Measurements from ENCODE around the gene DOK4. TPM values are rescaled to one million over a fixed set of nuclear protein-coding genes. Genes with fewer than 3 reads are reported as not detected.

Gene DOK4
- total RNA-seq, 1 experiment from 2014 or later: 23.0 TPM

DNA sequence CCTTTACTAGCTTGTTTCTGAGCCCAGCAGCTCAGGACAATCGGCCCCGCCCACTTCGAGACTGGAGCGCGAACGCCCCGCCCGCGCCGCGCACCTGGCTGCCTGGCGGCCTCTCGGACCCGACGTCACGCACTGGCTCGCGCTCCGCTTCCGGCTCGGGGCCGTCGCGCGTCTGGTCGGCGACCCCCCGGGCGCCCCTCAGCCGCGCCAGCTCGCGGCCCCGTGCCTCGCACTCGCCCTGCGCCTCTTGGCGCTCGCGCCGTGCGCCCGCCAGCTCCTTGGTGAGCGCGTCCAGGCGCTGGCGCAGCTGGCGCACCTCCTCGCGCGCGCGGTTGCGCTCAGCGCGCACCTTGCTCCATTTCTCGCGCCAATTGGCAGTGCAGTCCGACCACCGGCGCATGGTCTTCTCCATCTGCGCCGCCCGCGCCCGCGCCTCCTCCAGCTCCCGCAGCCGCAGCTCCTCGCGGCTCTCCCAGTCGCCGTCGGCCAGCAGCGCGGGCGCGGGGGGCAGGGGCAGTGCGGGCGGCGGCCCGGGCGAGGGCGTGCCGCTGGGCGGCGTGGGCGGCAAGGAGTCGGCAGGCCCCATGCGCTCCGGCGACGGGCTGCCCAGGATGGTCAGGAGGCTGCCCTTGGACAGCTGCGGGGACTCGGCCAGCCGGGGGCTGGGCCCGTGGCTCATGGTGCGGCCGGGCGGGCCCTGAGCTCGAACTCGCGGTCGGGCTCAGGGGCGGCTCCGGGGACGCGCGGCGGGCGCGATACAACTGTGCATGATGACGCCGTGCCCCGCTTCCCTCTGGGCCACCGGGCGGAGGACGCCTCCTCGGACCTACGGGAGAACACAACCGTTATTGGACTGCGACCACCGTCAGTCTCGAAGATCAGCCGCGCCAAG lies 42.5 kb upstream of the DOK4 start:
- H3K4me1 Mint-ChIP-seq (ENCODE audit: low read depth, unreplicated experiment): peaks cover 52% of the 10 kb centered on the region
- no peaks in the 10 kb centered on the region for H3K36me3 Mint-ChIP-seq (ENCODE audit: insufficient read depth, unreplicated experiment)
- intact Hi-C loops (cut with micrococcal nuclease; ENCODE audit: unreplicated experiment): no loop called here
- H3K4me3 Mint-ChIP-seq (ENCODE audit: low read depth, unreplicated experiment): peak overlapping the region; percentile 35
- H3K27ac Mint-ChIP-seq (ENCODE audit: unreplicated experiment): no peak overlapping the region
- peaks cover 33% of the 10 kb centered on the region for H3K27me3 Mint-ChIP-seq (ENCODE audit: unreplicated experiment)
- DNase-seq: peak; percentile 70
- TF ChIP-seq, protein P1, sequence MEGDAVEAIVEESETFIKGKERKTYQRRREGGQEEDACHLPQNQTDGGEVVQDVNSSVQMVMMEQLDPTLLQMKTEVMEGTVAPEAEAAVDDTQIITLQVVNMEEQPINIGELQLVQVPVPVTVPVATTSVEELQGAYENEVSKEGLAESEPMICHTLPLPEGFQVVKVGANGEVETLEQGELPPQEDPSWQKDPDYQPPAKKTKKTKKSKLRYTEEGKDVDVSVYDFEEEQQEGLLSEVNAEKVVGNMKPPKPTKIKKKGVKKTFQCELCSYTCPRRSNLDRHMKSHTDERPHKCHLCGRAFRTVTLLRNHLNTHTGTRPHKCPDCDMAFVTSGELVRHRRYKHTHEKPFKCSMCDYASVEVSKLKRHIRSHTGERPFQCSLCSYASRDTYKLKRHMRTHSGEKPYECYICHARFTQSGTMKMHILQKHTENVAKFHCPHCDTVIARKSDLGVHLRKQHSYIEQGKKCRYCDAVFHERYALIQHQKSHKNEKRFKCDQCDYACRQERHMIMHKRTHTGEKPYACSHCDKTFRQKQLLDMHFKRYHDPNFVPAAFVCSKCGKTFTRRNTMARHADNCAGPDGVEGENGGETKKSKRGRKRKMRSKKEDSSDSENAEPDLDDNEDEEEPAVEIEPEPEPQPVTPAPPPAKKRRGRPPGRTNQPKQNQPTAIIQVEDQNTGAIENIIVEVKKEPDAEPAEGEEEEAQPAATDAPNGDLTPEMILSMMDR (IDR thresholded peaks at IDR 0.05; ENCODE audit: unreplicated experiment): no peak
- CTCF ChIA-PET: interaction anchor here (0.9 to 1.4 kb wide), 2 partner anchors 41 to 82 kb away, joined by 3 to 4 read pairs; partner anchors contain the start of genes CIAPIN1 and COQ9
- no TSS peak for BruUV-seq (replicated peaks)
- no peaks in the 10 kb centered on the region for H3K9me3 Mint-ChIP-seq (ENCODE audit: low read depth, unreplicated experiment)

DNA sequence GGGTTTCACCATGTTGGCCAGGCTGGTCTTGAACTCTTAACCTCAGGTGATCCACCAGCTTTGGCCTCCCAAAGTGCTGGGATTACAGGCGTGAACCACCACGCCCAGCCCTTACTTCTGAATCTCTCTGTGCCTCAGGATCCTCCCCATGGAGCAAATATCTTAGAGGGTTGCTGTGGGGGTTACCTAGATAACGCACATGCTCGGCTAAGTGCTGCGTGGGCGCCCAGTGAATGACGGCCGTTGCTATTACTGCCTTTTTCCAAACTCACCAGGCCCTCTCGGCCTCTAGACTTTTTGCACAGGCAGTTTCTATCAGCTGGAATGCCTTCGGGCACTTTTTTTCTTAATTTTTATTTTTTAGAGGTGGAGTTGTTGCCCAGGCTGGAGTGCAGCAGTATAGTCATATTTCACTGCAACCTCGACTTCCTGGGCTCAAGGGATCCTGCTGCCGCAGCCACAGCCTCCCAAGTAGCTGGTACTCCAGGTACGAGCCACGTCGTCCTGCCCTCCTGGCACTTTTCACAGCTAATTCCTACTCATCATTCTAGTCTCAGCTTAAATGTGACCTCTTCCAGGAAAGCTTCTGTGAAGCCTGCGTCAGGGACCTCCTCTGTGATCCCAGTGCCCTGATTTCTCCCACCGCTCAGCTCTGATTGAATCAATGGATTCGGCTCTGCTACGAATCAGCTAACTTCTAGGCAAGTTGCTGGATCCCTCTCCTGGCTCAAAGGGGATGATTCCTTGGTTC lies 41.5 kb upstream of the DOK4 start:
- Mint-ChIP-seq H3K4me1 (ENCODE audit: low read depth, unreplicated experiment) (peaks cover 44% of the 10 kb centered on the region), H3K9me3 (ENCODE audit: low read depth, unreplicated experiment) (no peaks in the 10 kb centered on the region), H3K27ac (ENCODE audit: unreplicated experiment) (no peak overlapping the region), H3K36me3 (ENCODE audit: insufficient read depth, unreplicated experiment) (no peaks in the 10 kb centered on the region), H3K4me3 (ENCODE audit: low read depth, unreplicated experiment) (peak overlapping the region; percentile 35), H3K27me3 (ENCODE audit: unreplicated experiment) (peaks cover 33% of the 10 kb centered on the region)
- DNase-seq: no peak
- TF ChIP-seq, protein P1 (IDR thresholded peaks at IDR 0.05; ENCODE audit: unreplicated experiment): no peak
- BruUV-seq (replicated peaks): TSS peak; percentile 36
- CTCF ChIA-PET: interaction anchor here (0.7 to 1.4 kb wide), 3 partner anchors 40 to 81 kb away, joined by 3 to 5 read pairs (median 4); partner anchors contain the start of genes CIAPIN1 and COQ9
- intact Hi-C loops (cut with micrococcal nuclease; ENCODE audit: unreplicated experiment): no loop called here

DNA sequence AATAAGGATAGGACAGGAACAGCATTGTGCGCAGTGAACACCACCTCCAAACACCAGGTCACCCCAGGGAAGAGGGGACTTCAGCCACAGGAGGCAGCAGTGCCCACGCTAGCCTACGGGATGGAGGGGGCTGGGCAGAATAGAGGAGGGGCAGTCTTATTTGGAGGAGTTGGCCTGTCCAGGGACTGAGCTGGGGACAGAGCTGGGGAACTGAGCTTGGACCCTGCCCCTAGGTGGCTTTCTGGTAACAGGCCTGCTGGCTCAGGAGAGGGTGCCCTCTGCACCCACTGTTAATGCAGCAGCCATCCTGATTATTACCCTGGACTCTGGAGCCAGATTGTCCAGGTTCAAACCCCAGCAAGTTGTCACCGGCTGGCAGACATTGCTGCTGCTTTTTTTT lies 40.7 kb upstream of the DOK4 start:
- Mint-ChIP-seq H3K27ac (ENCODE audit: unreplicated experiment) (no peak overlapping the region), H3K4me3 (ENCODE audit: low read depth, unreplicated experiment) (no peak overlapping the region), H3K27me3 (ENCODE audit: unreplicated experiment) (peaks cover 31% of the 10 kb centered on the region), H3K4me1 (ENCODE audit: low read depth, unreplicated experiment) (peaks cover 44% of the 10 kb centered on the region), H3K9me3 (ENCODE audit: low read depth, unreplicated experiment) (no peaks in the 10 kb centered on the region), H3K36me3 (ENCODE audit: insufficient read depth, unreplicated experiment) (no peaks in the 10 kb centered on the region)
- CTCF ChIA-PET: interaction anchor here (0.7 kb wide), 1 partner anchor 49 kb away, joined by 5 read pairs; no protein-coding TSS in a partner anchor
- intact Hi-C loops (cut with micrococcal nuclease; ENCODE audit: unreplicated experiment): no loop called here
- no peak for DNase-seq
- BruUV-seq (replicated peaks): no TSS peak
- TF ChIP-seq, protein P1 (IDR thresholded peaks at IDR 0.05; ENCODE audit: unreplicated experiment): no peak

DNA sequence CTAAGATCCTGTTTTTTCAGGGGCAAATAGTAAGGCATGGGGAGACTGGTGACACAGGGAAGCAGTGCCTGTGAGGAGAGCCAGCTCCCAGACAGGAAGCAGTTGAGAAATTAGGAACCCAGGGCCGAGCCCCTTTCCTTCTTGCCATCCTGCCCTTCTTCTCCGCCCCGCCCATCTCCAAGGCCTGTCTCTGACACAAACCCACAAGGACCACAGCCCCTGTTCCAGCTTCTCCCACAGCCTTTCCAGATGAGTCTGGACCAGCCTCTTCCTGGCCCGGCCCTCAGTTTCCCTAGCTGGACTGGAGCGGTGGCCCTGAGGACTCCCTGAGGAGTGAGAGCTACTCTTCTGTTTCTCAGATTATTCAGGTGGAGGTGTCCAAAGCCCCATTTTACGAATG lies 40.2 kb upstream of the DOK4 start:
- DNase-seq: no peak
- TF ChIP-seq, protein P1 (IDR thresholded peaks at IDR 0.05; ENCODE audit: unreplicated experiment): no peak
- Mint-ChIP-seq H3K36me3 (ENCODE audit: insufficient read depth, unreplicated experiment) (no peaks in the 10 kb centered on the region), H3K27ac (ENCODE audit: unreplicated experiment) (no peak overlapping the region), H3K27me3 (ENCODE audit: unreplicated experiment) (peaks cover 26% of the 10 kb centered on the region), H3K9me3 (ENCODE audit: low read depth, unreplicated experiment) (no peaks in the 10 kb centered on the region), H3K4me1 (ENCODE audit: low read depth, unreplicated experiment) (peaks cover 39% of the 10 kb centered on the region), H3K4me3 (ENCODE audit: low read depth, unreplicated experiment) (no peak overlapping the region)
- CTCF ChIA-PET: interaction anchor here (0.8 to 1.1 kb wide), 2 partner anchors 12 to 64 kb away, joined by 3 to 4 read pairs; partner anchors contain the start of gene POLR2C
- no TSS peak for BruUV-seq (replicated peaks)
- intact Hi-C loops (cut with micrococcal nuclease; ENCODE audit: unreplicated experiment): no loop called here
